DND-41 (cell line): ENCODE measurements around the gene EIF4E3.

Experiments
- ATAC-seq: fragments of 200-7000 bp; cut with Tn5 transposase; 3 replicates; pipeline ENCODE4 v1.9.1; 2021; ENCODE audit warnings: low read depth; ENCODE audit not compliant: insufficient read depth
- DNase-seq: peaks from one replicate; pipeline ENCODE4 v3.0.0-alpha.2; 2020
- H2AFZ ChIP-seq: 2 replicates; pipeline ENCODE4 v1.6.0; 2012; ENCODE audit warnings: low read depth, low read length
- H3K27ac ChIP-seq: 2 replicates; pipeline ENCODE4 v1.5.1; 2012; ENCODE audit warnings: low read length, inconsistent platforms
- H3K27me3 ChIP-seq: fragments of 200-600 bp; sonication (generic); 2 replicates; pipeline ENCODE4 v1.6.0; 2012; ENCODE audit warnings: low read length, mild to moderate bottlenecking, inconsistent platforms; ENCODE audit not compliant: insufficient read depth, poor library complexity
- H3K36me3 ChIP-seq: 2 replicates; pipeline ENCODE4 v1.5.1; 2012; ENCODE audit warnings: low read length, inconsistent platforms; ENCODE audit not compliant: insufficient read depth
- H3K4me1 ChIP-seq: 2 replicates; pipeline ENCODE4 v1.5.1; 2012; ENCODE audit warnings: mild to moderate bottlenecking, low read length; ENCODE audit not compliant: insufficient read depth
- H3K4me2 ChIP-seq: 2 replicates; pipeline ENCODE4 v1.6.0; 2012; ENCODE audit warnings: mild to moderate bottlenecking, moderate library complexity, low read length, inconsistent platforms; ENCODE audit not compliant: insufficient read depth
- H3K4me3 ChIP-seq, 2 experiments: fragments of 200-600 bp in 1 of 2; shearing (Covaris generic) in 1 of 2; 2 replicates each; pipeline ENCODE4 v1.5.1; 2012 to 2016; ENCODE audit warnings: inconsistent platforms in 2 of 2, low read length in 2 of 2, mild to moderate bottlenecking in 2 of 2, low read depth in 1 of 2, moderate library complexity in 1 of 2
- H3K79me2 ChIP-seq: 2 replicates; pipeline ENCODE4 v1.6.0; 2012; ENCODE audit warnings: low read length, inconsistent platforms; ENCODE audit not compliant: insufficient read depth
- H3K9ac ChIP-seq: 2 replicates; pipeline ENCODE4 v1.6.0; 2012; ENCODE audit warnings: low read depth, mild to moderate bottlenecking, inconsistent platforms, low read length, moderate library complexity
- H3K9me3 ChIP-seq: 2 replicates; pipeline ENCODE4 v1.5.1; 2012; ENCODE audit warnings: low read length, moderate library complexity, mild to moderate bottlenecking, inconsistent platforms; ENCODE audit not compliant: insufficient read depth, severe bottlenecking
- H4K20me1 ChIP-seq: 2 replicates; pipeline ENCODE4 v1.6.0; 2012; ENCODE audit warnings: low read length; ENCODE audit not compliant: insufficient read depth
- EZH2 ChIP-seq: IDR thresholded peaks from 3 replicates; pipeline ENCODE4 v1.6.1; 2012; ENCODE audit warnings: borderline replicate concordance, low read depth, mild to moderate bottlenecking, moderate library complexity, low read length, inconsistent platforms; ENCODE audit not compliant: severe bottlenecking
- TF ChIP-seq, protein P1 (sequence below): IDR thresholded peaks from 2 replicates; pipeline ENCODE4 v1.5.1; 2012; ENCODE audit warnings: borderline replicate concordance, low read length, moderate library complexity, mild to moderate bottlenecking; ENCODE audit not compliant: poor library complexity, severe bottlenecking; ENCODE audit errors: extremely low read depth

The EIF4E3 gene

DNA sequence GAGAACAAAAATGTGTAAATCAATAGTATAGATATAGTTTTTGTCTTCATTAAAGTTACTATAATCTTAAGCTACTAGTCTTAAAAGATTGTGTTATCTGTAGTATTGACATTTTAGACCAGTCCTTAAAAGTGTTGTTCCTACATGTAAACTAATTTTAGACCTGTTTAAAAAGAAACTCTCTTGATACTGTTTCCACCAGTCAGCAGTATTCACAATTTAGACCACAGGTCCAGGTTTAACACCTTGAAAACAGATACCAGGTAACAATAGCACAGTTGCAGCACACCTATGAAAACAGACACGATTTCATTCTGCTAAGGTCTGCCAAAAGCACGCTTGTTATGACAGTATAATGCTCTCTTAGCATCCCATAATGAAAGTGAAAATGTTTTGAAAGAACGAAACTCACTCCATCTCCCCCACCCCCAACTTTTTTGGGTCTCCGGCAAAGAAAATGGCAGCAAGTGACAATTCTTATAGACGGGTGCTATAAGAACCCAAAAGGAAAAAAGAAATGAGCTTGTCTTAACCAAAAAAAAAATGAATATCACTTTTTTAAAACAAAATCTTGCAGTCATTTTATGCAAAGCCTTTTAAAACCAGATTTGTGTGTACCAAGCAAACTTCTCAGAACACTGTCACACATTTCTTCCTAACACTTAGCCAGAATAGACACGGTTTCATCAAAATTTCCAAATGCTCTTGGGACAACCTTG lies 1.6 kb downstream of the EIF4E3 start:
- H3K27me3 ChIP-seq: peaks cover 65% of the 10 kb centered on the region
- H3K79me2 ChIP-seq: no peaks in the 10 kb centered on the region
- H3K27ac ChIP-seq: no peak overlapping the region
- DNase-seq: peak; percentile 32
- ATAC-seq: 0 out of 3 replicates have a peak, but pooled peaks have one; percentile 34
- peak overlapping the region; percentile 95 for H3K4me2 ChIP-seq
- H3K9ac ChIP-seq: no peak overlapping the region
- H3K4me1 ChIP-seq: peaks cover 27% of the 10 kb centered on the region
- no peak for TF ChIP-seq EZH2
- TF ChIP-seq, protein P1, sequence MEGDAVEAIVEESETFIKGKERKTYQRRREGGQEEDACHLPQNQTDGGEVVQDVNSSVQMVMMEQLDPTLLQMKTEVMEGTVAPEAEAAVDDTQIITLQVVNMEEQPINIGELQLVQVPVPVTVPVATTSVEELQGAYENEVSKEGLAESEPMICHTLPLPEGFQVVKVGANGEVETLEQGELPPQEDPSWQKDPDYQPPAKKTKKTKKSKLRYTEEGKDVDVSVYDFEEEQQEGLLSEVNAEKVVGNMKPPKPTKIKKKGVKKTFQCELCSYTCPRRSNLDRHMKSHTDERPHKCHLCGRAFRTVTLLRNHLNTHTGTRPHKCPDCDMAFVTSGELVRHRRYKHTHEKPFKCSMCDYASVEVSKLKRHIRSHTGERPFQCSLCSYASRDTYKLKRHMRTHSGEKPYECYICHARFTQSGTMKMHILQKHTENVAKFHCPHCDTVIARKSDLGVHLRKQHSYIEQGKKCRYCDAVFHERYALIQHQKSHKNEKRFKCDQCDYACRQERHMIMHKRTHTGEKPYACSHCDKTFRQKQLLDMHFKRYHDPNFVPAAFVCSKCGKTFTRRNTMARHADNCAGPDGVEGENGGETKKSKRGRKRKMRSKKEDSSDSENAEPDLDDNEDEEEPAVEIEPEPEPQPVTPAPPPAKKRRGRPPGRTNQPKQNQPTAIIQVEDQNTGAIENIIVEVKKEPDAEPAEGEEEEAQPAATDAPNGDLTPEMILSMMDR: no peak
- H3K4me3 ChIP-seq: peak overlapping the region in 1 of 2 experiments; percentile 63; a peak in 2 of 4 replicates
- no peaks in the 10 kb centered on the region for H3K36me3 ChIP-seq
- H2AFZ ChIP-seq: no peak overlapping the region
- peaks cover 7% of the 10 kb centered on the region for H4K20me1 ChIP-seq
- no peaks in the 10 kb centered on the region for H3K9me3 ChIP-seq

DNA sequence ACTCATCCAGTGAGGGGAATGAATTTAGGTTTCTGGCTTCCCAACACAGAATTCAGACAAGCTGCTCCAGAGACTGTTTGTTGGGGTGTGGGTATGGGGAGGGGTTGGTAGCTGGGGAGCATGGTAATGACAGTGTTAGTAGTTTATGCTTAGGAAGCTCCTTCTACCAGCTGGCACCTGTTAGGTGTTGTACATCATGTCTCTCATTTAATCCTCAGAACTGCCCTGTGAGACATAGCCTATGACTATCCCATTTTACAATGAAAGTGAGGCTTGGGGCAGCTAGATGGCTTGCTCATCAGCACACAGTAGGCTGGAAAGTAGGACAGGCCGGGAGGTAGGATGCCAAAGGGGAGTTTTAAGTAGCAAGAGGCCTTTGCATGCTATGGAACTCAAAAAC lies 2.5 kb downstream of the EIF4E3 start:
- Histone ChIP-seq H3K4me1 (peaks cover 27% of the 10 kb centered on the region), H3K9ac (no peak overlapping the region), H4K20me1 (peaks cover 7% of the 10 kb centered on the region), H2AFZ (no peak overlapping the region), H3K4me2 (no peak overlapping the region), H3K27me3 (peaks cover 65% of the 10 kb centered on the region), H3K79me2 (no peaks in the 10 kb centered on the region), H3K36me3 (no peaks in the 10 kb centered on the region), H3K4me3 (no peak overlapping the region), H3K9me3 (no peaks in the 10 kb centered on the region), H3K27ac (no peak overlapping the region)
- TF ChIP-seq, protein P1: no peak
- TF ChIP-seq EZH2: no peak
- no peak for ATAC-seq
- no peak for DNase-seq

DNA sequence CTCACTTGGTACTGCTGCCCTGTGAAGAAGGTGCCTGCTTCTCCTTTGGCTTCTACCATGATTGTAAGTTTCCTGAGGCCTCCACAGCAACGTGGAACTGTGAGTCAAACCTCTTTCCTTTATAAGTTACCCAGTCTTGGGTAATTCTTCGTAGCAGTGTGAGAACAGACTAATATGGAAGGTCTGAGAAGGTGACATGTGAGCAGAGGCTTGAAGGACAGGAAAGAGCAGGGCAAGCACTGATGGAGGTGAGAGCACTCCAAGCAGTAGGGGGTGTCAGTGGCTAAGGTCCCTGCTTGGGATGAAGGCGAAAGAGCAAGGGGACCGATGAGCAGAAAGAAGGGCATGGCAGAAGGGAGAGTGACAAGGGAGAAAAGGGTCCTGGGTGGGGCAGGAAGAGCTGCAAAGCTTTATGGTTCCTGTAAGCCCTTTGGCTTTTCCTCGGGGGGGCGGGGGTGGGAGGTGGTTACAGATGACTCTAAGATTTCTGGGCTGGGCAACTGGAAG lies 3.5 kb downstream of the EIF4E3 start:
- no peaks in the 10 kb centered on the region for H3K79me2 ChIP-seq
- peaks cover 62% of the 10 kb centered on the region for H3K27me3 ChIP-seq
- H3K4me3 ChIP-seq: no peak overlapping the region
- H3K9ac ChIP-seq: no peak overlapping the region
- H3K4me1 ChIP-seq: peaks cover 27% of the 10 kb centered on the region
- no peak overlapping the region for H3K4me2 ChIP-seq
- ATAC-seq (no peak), DNase-seq (no peak)
- TF ChIP-seq EZH2: no peak
- TF ChIP-seq, protein P1: no peak
- no peak overlapping the region for H3K27ac ChIP-seq
- H4K20me1 ChIP-seq: peaks cover 7% of the 10 kb centered on the region
- no peaks in the 10 kb centered on the region for H3K36me3 ChIP-seq
- no peak overlapping the region for H2AFZ ChIP-seq
- H3K9me3 ChIP-seq: no peaks in the 10 kb centered on the region
